Measurements from ENCODE around the gene LRRFIP1. TPM values are rescaled to one million over a fixed set of nuclear protein-coding genes. Genes with fewer than 3 reads are reported as not detected.

LRRFIP1 gene
- polyA plus RNA-seq, 2 of the 4 experiments (the other 2 are of a cell fraction) = 75.6 to 93.0 TPM

DNA sequence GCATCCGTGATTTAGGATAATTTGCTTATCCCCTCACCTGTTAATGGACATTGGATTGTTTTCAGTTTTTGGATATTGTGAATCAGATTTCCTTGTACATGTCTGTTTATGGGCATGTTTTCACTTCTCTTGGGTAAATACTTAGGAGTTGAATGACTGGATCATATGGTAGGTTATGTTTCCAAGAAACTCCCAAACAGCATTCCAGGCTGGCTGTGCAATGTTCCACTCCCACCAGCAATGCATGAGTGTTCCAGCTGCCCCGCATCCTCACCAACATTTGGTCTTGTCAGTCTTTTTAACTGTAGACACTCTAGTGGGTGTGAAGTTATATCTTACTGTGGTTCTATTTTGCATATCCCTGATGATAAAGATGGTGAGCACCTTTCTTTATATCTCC lies 8.9 kb upstream of the LRRFIP1 start:
- no peak overlapping the region for H3K4me3 ChIP-seq
- H3K9me3 ChIP-seq = no peaks in the 10 kb centered on the region
- no peak overlapping the region for H3K4me2 ChIP-seq
- ChIA-PET CTCF (no interaction called here), POLR2A (no interaction called here)
- peaks cover 8% of the 10 kb centered on the region for H3K4me1 ChIP-seq
- FAIRE-seq (no peak), ATAC-seq (no peak), DNase-seq (ENCODE audit: low read depth in 1 of 2, low spot score in 1 of 2) (no peak)
- 62% methylated on average over 2 of the region's 2 CpGs for WGBS (ENCODE audit: missing lambda C conversion rate)
- TF ChIP-seq JUN (IDR thresholded peaks at IDR 0.05) = no peak
- no peak for TF ChIP-seq MYC (IDR thresholded peaks at IDR 0.05; ENCODE audit: borderline replicate concordance, low read length)
- no peak for TF ChIP-seq TP53 (CRISPR knock-in tag; IDR thresholded peaks at IDR 0.05)
- TF ChIP-seq SMC3 (IDR thresholded peaks at IDR 0.05) = no peak
- TF ChIP-seq, protein P1, sequence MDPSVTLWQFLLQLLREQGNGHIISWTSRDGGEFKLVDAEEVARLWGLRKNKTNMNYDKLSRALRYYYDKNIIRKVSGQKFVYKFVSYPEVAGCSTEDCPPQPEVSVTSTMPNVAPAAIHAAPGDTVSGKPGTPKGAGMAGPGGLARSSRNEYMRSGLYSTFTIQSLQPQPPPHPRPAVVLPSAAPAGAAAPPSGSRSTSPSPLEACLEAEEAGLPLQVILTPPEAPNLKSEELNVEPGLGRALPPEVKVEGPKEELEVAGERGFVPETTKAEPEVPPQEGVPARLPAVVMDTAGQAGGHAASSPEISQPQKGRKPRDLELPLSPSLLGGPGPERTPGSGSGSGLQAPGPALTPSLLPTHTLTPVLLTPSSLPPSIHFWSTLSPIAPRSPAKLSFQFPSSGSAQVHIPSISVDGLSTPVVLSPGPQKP (IDR thresholded peaks at IDR 0.05; ENCODE audit: low read depth, low read length) = no peak
- TF ChIP-seq, protein P2, sequence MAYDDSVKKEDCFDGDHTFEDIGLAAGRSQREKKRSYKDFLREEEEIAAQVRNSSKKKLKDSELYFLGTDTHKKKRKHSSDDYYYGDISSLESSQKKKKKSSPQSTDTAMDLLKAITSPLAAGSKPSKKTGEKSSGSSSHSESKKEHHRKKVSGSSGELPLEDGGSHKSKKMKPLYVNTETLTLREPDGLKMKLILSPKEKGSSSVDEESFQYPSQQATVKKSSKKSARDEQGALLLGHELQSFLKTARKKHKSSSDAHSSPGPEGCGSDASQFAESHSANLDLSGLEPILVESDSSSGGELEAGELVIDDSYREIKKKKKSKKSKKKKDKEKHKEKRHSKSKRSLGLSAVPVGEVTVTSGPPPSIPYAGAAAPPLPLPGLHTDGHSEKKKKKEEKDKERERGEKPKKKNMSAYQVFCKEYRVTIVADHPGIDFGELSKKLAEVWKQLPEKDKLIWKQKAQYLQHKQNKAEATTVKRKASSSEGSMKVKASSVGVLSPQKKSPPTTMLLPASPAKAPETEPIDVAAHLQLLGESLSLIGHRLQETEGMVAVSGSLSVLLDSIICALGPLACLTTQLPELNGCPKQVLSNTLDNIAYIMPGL (CRISPR knock-in tag; IDR thresholded peaks at IDR 0.05; ENCODE audit: borderline replicate concordance) = no peak
- TF ChIP-seq RNF2 (IDR thresholded peaks at IDR 0.05; ENCODE audit: borderline replicate concordance, low read depth) = no peak
- no peak for TF ChIP-seq CBX2 (IDR thresholded peaks at IDR 0.05; ENCODE audit: borderline replicate concordance, low read depth)
- TF ChIP-seq, protein P3, sequence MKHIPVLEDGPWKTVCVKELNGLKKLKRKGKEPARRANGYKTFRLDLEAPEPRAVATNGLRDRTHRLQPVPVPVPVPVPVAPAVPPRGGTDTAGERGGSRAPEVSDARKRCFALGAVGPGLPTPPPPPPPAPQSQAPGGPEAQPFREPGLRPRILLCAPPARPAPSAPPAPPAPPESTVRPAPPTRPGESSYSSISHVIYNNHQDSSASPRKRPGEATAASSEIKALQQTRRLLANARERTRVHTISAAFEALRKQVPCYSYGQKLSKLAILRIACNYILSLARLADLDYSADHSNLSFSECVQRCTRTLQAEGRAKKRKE (CRISPR knock-in tag; IDR thresholded peaks at IDR 0.05; ENCODE audit: low read depth) = no peak
- TF ChIP-seq, protein P4, sequence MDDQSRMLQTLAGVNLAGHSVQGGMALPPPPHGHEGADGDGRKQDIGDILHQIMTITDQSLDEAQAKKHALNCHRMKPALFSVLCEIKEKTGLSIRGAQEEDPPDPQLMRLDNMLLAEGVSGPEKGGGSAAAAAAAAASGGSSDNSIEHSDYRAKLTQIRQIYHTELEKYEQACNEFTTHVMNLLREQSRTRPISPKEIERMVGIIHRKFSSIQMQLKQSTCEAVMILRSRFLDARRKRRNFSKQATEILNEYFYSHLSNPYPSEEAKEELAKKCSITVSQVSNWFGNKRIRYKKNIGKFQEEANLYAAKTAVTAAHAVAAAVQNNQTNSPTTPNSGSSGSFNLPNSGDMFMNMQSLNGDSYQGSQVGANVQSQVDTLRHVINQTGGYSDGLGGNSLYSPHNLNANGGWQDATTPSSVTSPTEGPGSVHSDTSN (IDR thresholded peaks at IDR 0.05) = no peak
- TF ChIP-seq RARB (CRISPR knock-in tag; IDR thresholded peaks at IDR 0.05) = no peak
- TF ChIP-seq, protein P5, sequence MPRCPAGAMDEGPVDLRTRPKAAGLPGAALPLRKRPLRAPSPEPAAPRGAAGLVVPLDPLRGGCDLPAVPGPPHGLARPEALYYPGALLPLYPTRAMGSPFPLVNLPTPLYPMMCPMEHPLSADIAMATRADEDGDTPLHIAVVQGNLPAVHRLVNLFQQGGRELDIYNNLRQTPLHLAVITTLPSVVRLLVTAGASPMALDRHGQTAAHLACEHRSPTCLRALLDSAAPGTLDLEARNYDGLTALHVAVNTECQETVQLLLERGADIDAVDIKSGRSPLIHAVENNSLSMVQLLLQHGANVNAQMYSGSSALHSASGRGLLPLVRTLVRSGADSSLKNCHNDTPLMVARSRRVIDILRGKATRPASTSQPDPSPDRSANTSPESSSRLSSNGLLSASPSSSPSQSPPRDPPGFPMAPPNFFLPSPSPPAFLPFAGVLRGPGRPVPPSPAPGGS (IDR thresholded peaks at IDR 0.05) = no peak
- TF ChIP-seq RAD21 (conservative IDR thresholded peaks at IDR 0.05 in 1 of 2, IDR thresholded peaks at IDR 0.05 in 1 of 2) = no peak
- TF ChIP-seq, protein P6, sequence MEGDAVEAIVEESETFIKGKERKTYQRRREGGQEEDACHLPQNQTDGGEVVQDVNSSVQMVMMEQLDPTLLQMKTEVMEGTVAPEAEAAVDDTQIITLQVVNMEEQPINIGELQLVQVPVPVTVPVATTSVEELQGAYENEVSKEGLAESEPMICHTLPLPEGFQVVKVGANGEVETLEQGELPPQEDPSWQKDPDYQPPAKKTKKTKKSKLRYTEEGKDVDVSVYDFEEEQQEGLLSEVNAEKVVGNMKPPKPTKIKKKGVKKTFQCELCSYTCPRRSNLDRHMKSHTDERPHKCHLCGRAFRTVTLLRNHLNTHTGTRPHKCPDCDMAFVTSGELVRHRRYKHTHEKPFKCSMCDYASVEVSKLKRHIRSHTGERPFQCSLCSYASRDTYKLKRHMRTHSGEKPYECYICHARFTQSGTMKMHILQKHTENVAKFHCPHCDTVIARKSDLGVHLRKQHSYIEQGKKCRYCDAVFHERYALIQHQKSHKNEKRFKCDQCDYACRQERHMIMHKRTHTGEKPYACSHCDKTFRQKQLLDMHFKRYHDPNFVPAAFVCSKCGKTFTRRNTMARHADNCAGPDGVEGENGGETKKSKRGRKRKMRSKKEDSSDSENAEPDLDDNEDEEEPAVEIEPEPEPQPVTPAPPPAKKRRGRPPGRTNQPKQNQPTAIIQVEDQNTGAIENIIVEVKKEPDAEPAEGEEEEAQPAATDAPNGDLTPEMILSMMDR (IDR thresholded peaks at IDR 0.05) = no peak
- TF ChIP-seq EHMT2 (IDR thresholded peaks at IDR 0.05; ENCODE audit: low read depth) = no peak
- no peak for TF ChIP-seq KDM1A (IDR thresholded peaks at IDR 0.05; ENCODE audit: low read depth)
- no peak for TF ChIP-seq CEBPB (IDR thresholded peaks at IDR 0.05)
- H3K27ac ChIP-seq = no peak overlapping the region

All from A549 (cell line).